Spleen (tissue), 11 donors: ENCODE data around the gene IFNA13. TPM values are rescaled to one million over a fixed set of nuclear protein-coding genes. Genes with fewer than 3 reads are reported as not detected.

ENCODE experiments used
- DNase-seq: peaks from one replicate; pipeline ENCODE4 v3.0.0-alpha.2; 2020
- H3K27ac ChIP-seq, 8 donors: fragments of 200-600 bp; sonication (generic) in 7 of 8; 1 replicate in 4 of 8; 2 replicates in 4 of 8; pipeline versions ENCODE4 v1.5.0 to v1.8.0; 2016 to 2021; ENCODE audit warnings: inconsistent platforms in 4 of 8, mild to moderate bottlenecking in 4 of 8, moderate library complexity in 1 of 8
- H3K27me3 ChIP-seq, 7 donors: fragments of 200-600 bp; sonication (generic) in 6 of 7; replicated peaks in 1 of 7; 1 replicate in 4 of 7; 2 replicates in 3 of 7; pipeline versions ENCODE4 v1.5.0 to v1.8.0; 2016 to 2021; ENCODE audit warnings: inconsistent platforms in 3 of 7, mild to moderate bottlenecking in 1 of 7
- H3K36me3 ChIP-seq, 6 donors: fragments of 200-600 bp; sonication (generic) in 5 of 6; 1 replicate in 4 of 6; 2 replicates in 2 of 6; pipeline versions ENCODE4 v1.5.0 to v1.8.0; 2016 to 2021; ENCODE audit warnings: inconsistent platforms in 2 of 6
- H3K4me1 ChIP-seq, 6 donors: fragments of 200-600 bp; sonication (generic) in 5 of 6; 1 replicate in 3 of 6; 2 replicates in 3 of 6; pipeline versions ENCODE4 v1.5.0 to v1.8.0; 2016 to 2021; ENCODE audit warnings: inconsistent platforms in 3 of 6
- H3K4me3 ChIP-seq, 8 donors: fragments of 200-600 bp; sonication (generic) in 7 of 8; 1 replicate in 4 of 8; 2 replicates in 4 of 8; pipeline versions ENCODE4 v1.5.0 to v1.8.0; 2016 to 2021; ENCODE audit warnings: inconsistent platforms in 4 of 8, mild to moderate bottlenecking in 4 of 8, moderate library complexity in 2 of 8
- H3K9me3 ChIP-seq, 8 donors: fragments of 200-600 bp; sonication (generic) in 7 of 8; 1 replicate in 4 of 8; 2 replicates in 4 of 8; pipeline versions ENCODE4 v1.5.0 to v1.8.0; 2016 to 2021; ENCODE audit warnings: inconsistent platforms in 4 of 8
- CTCF ChIP-seq, 11 experiments: fragments of 200-600 bp in 7 of 11; fragments of 450-650 bp in 4 of 11; sonication (generic) in 4 of 11; IDR thresholded peaks in 8 of 11; conservative IDR thresholded peaks in 3 of 11; 1 replicate in 7 of 11; 2 replicates in 4 of 11; pipeline versions ENCODE4 v1.4.0 to v1.8.0; 2016 to 2021; ENCODE audit warnings: antibody characterized with exemption in 11 of 11, inconsistent platforms in 4 of 11, mild to moderate bottlenecking in 1 of 11
- POLR2A ChIP-seq, 3 donors: fragments of 450-650 bp; IDR thresholded peaks; one replicate each; pipeline ENCODE4 v1.5.1; 2017; ENCODE audit warnings: antibody characterized with exemption in 3 of 3, mild to moderate bottlenecking in 1 of 3
- POLR2AphosphoS5 ChIP-seq, 3 donors: sonication (generic); formaldehyde crosslinking; IDR thresholded peaks; one replicate each; pipeline ENCODE4 v1.5.1; 2017; ENCODE audit warnings: antibody characterized with exemption in 3 of 3
- WGBS, 5 donors: extraction: QIAGEN DNeasy Blood & Tissue Kit in 3 of 5; methylation state at CpG; one replicate each; pipeline versions ENCODE4 v1.1.5 to v1.1.7; 2013 to 2018; 5-methylcytosine and 5-hydroxymethylcytosine counted together
- intact Hi-C: fragments of 100-400 bp; cut with DNase I; formaldehyde crosslinking; loops from one replicate; pipeline ENCODE4 v1.15.0; 2023; ENCODE audit warnings: low total_unique reads
- polyA plus RNA-seq, 3 donors: library from polyadenylated mRNA; stranded (reverse); fragments of 200-250 nt; gene quantifications; one replicate each; pipeline ENCODE4 v1.2.1, GENCODE V29; 2013
- total RNA-seq, 7 donors: library from RNA; depleted of rRNA in 3 of 7; stranded (reverse); fragments of >200 nt in 3 of 7; fragmentation: NEBNext Ultra II Directional in 4 of 7; extraction: Animal tissue kit (Norgen Biotek cat#: 25700) in 4 of 7; gene quantifications; one replicate each; pipeline versions ENCODE4 v1.1.0 to v1.2.1, GENCODE V29; 2016 to 2021
- donor health status: healthy with polysubstance abuse.
- donor health status: DM: no; HTN: no; CAD: no; lungs with moderate emphysema.
- donor health status: DM: no; HTN: no; CAD: no.
- donor health status: Bipolar disorder and iron deficiency.
- donor health status: healthy.
- donor health status: DM: no; HTN: no; CAD: no.
- donor health status: DM: yes; HTN: yes; CAD: no.

Gene IFNA13
- total and polyA plus RNA-seq, 10 donors = 0.17 to 1.7 (median 0.86) TPM; not detected in 5

- Histone ChIP-seq H3K27me3 (no peaks in the 10 kb centered on the region), H3K27ac (peak overlapping the region in 7 of 8 donors; percentile 0 to 60 (median 35)), H3K4me1 (peaks cover 0 to 16% (median 9%) of the 10 kb centered on the region in 6 donors), H3K4me3 (peak overlapping the region in 1 of 8 donors; percentile 15), H3K9me3 (peaks cover 0 to 10% (median 0%) of the 10 kb centered on the region in 8 donors), H3K36me3 (no peaks in the 10 kb centered on the region)
- no peak for DNase-seq
- WGBS, 5 donors = 45 to 57% (median 52%) methylated on average over 7 of the region's 7 CpGs
- intact Hi-C loops = no loop called here
- TF ChIP-seq POLR2AphosphoS5 (IDR thresholded peaks at IDR 0.05) (no peak), POLR2A (IDR thresholded peaks at IDR 0.05) (no peak), CTCF (IDR thresholded peaks at IDR 0.05 in 8 of 11, conservative IDR thresholded peaks at IDR 0.05 in 3 of 11) (no peak)
These were observed 10.1 kb downstream of the IFNA13 start for GRCh38 chr9:21357479-21358460.

GRCh38 chr9:21350787-21351186 is 17.1 kb downstream of the IFNA13 start, which contains the start of gene IFNA6:
Gene IFNA6, minus strand, starts transcription at chr9:21350887. Its CDS starts 0 bp downstream, at chr9:21350887.
- Histone ChIP-seq H3K4me1 (no peaks in the 10 kb centered on the region), H3K9me3 (peaks cover 0 to 10% (median 0%) of the 10 kb centered on the region in 8 donors), H3K27ac (no peak within 1 kb of the TSS), H3K27me3 (no peaks in the 10 kb centered on the region), H3K36me3 (no peaks in the 10 kb centered on the region), H3K4me3 (no peak within 1 kb of the TSS)
- DNase-seq = no peak
- no peak for TF ChIP-seq POLR2A (IDR thresholded peaks at IDR 0.05)
- no peak for TF ChIP-seq POLR2AphosphoS5 (IDR thresholded peaks at IDR 0.05)
- TF ChIP-seq CTCF (IDR thresholded peaks at IDR 0.05 in 8 of 11, conservative IDR thresholded peaks at IDR 0.05 in 3 of 11) = no peak
- 72 to 88% (median 86%) methylated on average over 1 of the region's 1 CpG for WGBS, 5 donors
- intact Hi-C loops = no loop called here

- Histone ChIP-seq H3K27ac (no peak overlapping the region), H3K27me3 (peaks cover 0 to 4% (median 0%) of the 10 kb centered on the region in 7 donors), H3K9me3 (peaks cover 0 to 6% (median 0%) of the 10 kb centered on the region in 8 donors), H3K4me1 (no peaks in the 10 kb centered on the region), H3K36me3 (no peaks in the 10 kb centered on the region), H3K4me3 (no peak overlapping the region)
- 76 to 81% (median 80%) methylated on average over 3 of the region's 3 CpGs for WGBS, 5 donors
- no peak for DNase-seq
- intact Hi-C loops = no loop called here
- TF ChIP-seq POLR2A (IDR thresholded peaks at IDR 0.05) (no peak), CTCF (IDR thresholded peaks at IDR 0.05 in 8 of 11, conservative IDR thresholded peaks at IDR 0.05 in 3 of 11) (no peak)
These were observed 19.4 kb downstream of the IFNA13 start for GRCh38 chr9:21348430-21348970.

GRCh38 chr9:21340735-21341134 is 27.1 kb downstream of the IFNA13 start:
- H3K27ac ChIP-seq = no peak overlapping the region
- intact Hi-C loops = no loop called here
- H3K4me3 ChIP-seq = no peak overlapping the region
- no peak for DNase-seq
- H3K4me1 ChIP-seq = peaks cover 0 to 5% (median 3%) of the 10 kb centered on the region in 6 donors
- peaks cover 0 to 4% (median 0%) of the 10 kb centered on the region in 7 donors for H3K27me3 ChIP-seq
- H3K36me3 ChIP-seq = no peaks in the 10 kb centered on the region
- H3K9me3 ChIP-seq = peaks cover 0 to 6% (median 0%) of the 10 kb centered on the region in 8 donors
- WGBS, 5 donors = 86 to 95% (median 89%) methylated on average over 4 of the region's 4 CpGs
- no peak for TF ChIP-seq CTCF (IDR thresholded peaks at IDR 0.05 in 8 of 11, conservative IDR thresholded peaks at IDR 0.05 in 3 of 11)
- no peak for TF ChIP-seq POLR2A (IDR thresholded peaks at IDR 0.05)
- TF ChIP-seq POLR2AphosphoS5 (IDR thresholded peaks at IDR 0.05) = no peak
